Stimulated activated naive CD4-positive, alpha-beta T cell (primary cell): ENCODE measurements around the gene POGZ.

ENCODE experiments used
- DNase-seq, 6 experiments: peaks; one replicate each; lab custom pipeline; 2025; lab: John Stamatoyannopoulos, UW

POGZ gene

DNA sequence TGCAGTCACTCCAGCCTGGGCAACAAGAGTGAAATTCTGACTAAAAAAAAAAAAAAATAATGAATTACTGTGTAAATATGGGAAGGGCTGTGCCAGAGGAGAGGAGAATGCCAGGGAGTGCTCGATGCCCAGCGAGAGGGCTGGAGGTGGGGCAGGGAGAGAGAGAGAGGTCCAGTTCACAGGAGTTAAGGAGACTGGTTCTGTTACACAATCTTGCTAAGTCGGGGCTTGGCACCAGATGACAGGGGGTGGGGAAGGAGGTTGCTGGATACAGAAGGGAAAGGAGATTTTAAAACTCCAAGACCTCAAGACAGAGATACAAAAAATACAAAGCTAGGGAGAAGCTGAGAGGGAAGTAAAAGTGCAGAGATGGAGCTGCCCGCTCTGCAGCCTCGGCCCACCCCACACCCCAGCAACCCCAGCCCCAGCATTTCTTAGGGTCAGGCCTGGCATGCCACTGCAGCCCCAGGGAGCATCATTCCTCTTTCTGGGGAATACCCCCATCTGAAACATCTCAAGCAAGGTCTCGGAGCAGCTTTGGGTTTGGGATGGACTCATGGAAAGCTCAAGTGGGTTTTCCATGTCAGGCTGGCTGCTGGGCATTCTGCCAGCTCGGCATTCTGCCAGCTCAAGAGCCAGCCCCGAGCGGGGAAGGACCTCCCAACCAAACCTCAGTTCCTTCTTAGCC lies 87.8 kb downstream of the POGZ start:
- no peak for DNase-seq

- no peak for DNase-seq
These were observed 88.9 kb downstream of the POGZ start for GRCh38 chr1:151370211-151370911.

- no peak for DNase-seq
These were observed 89.7 kb downstream of the POGZ start for GRCh38 chr1:151369621-151370048.

DNA sequence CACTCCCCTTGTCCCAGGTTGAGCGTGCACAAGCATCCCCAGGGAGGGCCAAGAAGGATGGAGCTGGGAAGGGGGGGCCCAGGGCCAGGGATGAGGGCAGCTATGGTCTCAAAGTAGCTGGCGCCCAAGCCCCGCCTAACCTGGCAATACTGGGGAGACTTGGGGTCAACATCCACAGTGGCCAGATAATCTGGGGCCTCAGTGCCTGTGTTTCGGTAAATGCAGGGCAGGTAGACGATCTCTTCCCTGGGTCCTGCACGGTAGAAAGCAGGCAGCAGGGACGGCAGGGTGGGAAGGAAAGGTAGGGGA lies 90.0 kb downstream of the POGZ start:
- DNase-seq: no peak

DNA sequence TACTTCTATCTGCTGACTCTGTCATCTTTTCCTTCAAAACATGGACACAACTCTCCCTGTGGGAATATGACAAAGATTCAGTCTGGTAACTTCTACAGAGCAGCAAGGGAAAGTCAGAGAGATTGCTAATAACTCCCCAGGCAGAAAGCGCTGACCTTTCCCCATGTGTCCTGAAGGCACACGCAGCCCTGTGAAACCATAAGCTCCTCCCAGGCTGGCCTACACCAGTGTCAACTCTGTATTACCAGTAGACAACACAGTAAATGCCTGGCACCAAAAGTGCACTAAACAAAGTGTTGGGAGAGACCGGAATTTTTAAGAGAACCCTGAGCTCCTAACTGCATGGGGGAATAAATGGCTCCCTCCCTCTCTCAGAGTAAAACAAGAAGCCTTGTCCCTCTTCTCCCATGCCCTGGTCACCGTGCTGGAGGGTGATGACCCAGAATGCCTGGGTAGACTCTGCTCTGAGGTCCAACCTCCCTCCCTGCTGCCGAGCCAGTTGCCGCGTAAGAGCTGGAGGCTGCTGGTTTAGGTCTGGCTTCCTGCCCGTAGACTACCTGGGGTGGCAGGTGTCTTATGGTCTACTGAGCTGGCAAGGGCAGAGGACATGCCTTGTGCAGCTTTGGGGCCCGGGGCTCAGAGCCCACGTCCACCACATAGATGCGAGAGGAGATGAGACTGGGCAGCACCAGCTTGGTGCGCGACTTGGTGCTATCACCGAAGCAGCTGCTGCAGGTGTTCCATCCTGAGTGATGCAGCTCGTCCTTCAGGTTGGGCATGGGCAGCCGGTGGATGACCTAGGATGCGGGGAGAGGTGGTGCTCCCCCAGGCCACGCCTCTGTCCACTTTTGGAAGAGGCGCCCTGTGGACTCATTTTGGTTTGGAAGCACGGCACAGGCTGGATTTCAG lies 90.6 kb downstream of the POGZ start:
- no peak for DNase-seq

- DNase-seq: no peak
These were observed 91.5 kb downstream of the POGZ start for GRCh38 chr1:151367658-151368392.

- DNase-seq: no peak
These were observed 94.3 kb downstream of the POGZ start for GRCh38 chr1:151364996-151365395.

DNA sequence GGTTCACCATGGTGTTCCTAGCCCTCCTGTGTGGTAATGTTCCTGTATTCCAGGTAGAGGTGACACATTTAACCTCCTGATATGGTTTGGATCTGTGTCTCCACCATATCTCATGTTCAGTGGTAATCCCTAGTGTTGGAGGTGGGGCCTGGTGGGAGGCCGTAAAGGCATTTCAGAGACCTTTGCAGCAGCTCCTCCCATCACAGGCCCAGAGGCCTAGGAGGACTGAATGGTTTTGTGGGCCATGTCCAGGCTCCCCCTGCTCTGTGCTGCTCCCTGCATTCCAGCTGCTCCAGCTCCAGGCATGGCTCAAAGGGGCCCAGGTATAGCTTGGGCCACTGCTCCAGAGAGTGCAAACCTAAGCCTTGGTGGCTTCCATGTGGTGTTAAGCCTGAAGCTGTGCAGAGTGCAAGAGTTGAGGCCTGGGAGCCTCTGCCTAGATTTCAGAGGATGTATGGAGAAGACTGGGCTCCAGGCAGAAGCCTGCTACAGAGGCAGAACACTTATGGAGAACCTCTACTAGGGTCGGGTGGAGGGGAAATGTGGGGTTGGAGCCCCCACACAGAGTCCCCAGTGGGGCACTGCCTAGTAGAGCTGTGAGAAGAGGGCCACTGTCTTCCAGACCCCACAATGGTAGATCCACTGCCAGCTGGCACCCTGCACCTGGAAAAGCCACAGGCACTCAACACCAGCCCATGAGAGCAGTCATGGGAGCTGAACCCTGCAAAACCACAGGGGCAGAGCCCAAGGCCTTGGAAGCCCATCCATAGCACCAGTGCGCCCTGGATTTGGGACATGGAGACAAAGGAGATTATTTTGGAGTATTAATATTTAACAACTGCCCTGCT lies 96.8 kb downstream of the POGZ start:
- DNase-seq: no peak

GRCh38 chr1:151361883-151362282 lies 97.4 kb downstream of the POGZ start:
- DNase-seq: no peak

GRCh38 chr1:151356696-151357095 lies 102.6 kb downstream of the POGZ start:
- DNase-seq: no peak
